ENCODE data around the gene AHSG. TPM values are rescaled to one million over a fixed set of nuclear protein-coding genes. Genes with fewer than 3 reads are reported as not detected.

The AHSG gene
- total RNA-seq, 4 donors from 2014 or later = not detected

- DNase-seq = no peak
- no peak for TF ChIP-seq CTCF (IDR thresholded peaks at IDR 0.05)
- TF ChIP-seq POLR2A (IDR thresholded peaks at IDR 0.05) = no peak
- Histone ChIP-seq H3K36me3 (no peaks in the 10 kb centered on the region), H3K27ac (no peak overlapping the region), H3K4me3 (no peak overlapping the region), H3K27me3 (no peaks in the 10 kb centered on the region), H3K9me3 (no peaks in the 10 kb centered on the region), H3K4me1 (no peaks in the 10 kb centered on the region)
Measured at GRCh38 chr3:186670155-186670554, 57.3 kb downstream of the AHSG start.

Small RNAs within 50 kb of the gene (small RNA-seq; reads per million reads assigned to genes)
- gene RF00017 = 0 reads per million in 2 donors

Other genes starting within 250 kb of the AHSG start
- 10 to 100 TPM in 1 of 4 donors, 1 to 10 TPM in 3; 1.4 to 12.3 (median 5.7) TPM for gene CRYGS, start 68.7 kb upstream of the AHSG start, total RNA-seq
- gene TBCCD1, start 45.7 kb upstream of the AHSG start, total RNA-seq = 10 to 100 TPM; 13.8 to 30.5 (median 16.6) TPM
- gene DNAJB11, start 42.3 kb upstream of the AHSG start, total RNA-seq = 10 to 100 TPM; 16.5 to 61.3 (median 42.4) TPM
- gene FETUB, start 27.3 kb downstream of the AHSG start, total RNA-seq = not detected
- not detected for gene HRG, start 53.0 kb downstream of the AHSG start, total RNA-seq
- 1 to 10 TPM in 1 of 4 donors, under 1 TPM in 1, not detected in 2; 0.57 to 1.1 TPM for gene KNG1, start 104.3 kb downstream of the AHSG start, total RNA-seq
- gene EIF4A2, start 170.5 kb downstream of the AHSG start, total RNA-seq = 100 to 1,000 TPM; 218 to 408 (median 262) TPM
- 10 to 100 TPM in 2 of 4 donors, 1 to 10 TPM in 2; 6.1 to 26.4 (median 10.6) TPM for gene RFC4, start 193.4 kb downstream of the AHSG start, total RNA-seq
- 1 to 10 TPM in 1 of 4 donors, under 1 TPM in 3; 0.38 to 5.8 (median 0.61) TPM for gene ADIPOQ, start 229.7 kb downstream of the AHSG start, total RNA-seq

Data from Peyer's patch (tissue), 4 donors.